C4-2B (cell line): ENCODE data around the gene TSEN2.

Source experiments
- H3K27ac ChIP-seq: fragments of 450-650 bp; 2 replicates; pipeline ENCODE4 v1.5.1; 2017
- CTCF ChIP-seq: fragments of 450-650 bp; conservative IDR thresholded peaks from 2 replicates; pipeline ENCODE4 v1.5.1; 2017; ENCODE audit warnings: mild to moderate bottlenecking
- ZFX ChIP-seq: fragments of 450-650 bp; IDR thresholded peaks from 2 replicates; pipeline ENCODE4 v1.6.1; 2017

Gene TSEN2

GRCh38 chr3:12571986-12572385, 87.7 kb downstream of the TSEN2 start:
- no peak for TF ChIP-seq ZFX
- TF ChIP-seq CTCF: no peak

GRCh38 chr3:12574131-12574530, 89.9 kb downstream of the TSEN2 start:
- no peak for TF ChIP-seq CTCF
- no peak for TF ChIP-seq ZFX

More at GRCh38 chr3:12571986-12572385, 87.7 kb downstream of the TSEN2 start:
- H3K27ac ChIP-seq: no peak overlapping the region

GRCh38 chr3:12574661-12575060, 90.4 kb downstream of the TSEN2 start:
- TF ChIP-seq ZFX (no peak), CTCF (no peak)
- no peak overlapping the region; the same call in 1 of the 2 replicates for H3K27ac ChIP-seq

More at GRCh38 chr3:12574131-12574530, 89.9 kb downstream of the TSEN2 start:
- H3K27ac ChIP-seq: no peak overlapping the region; the same call in 1 of the 2 replicates

GRCh38 chr3:12577379-12577778, 93.1 kb downstream of the TSEN2 start:
- TF ChIP-seq CTCF (no peak), ZFX (no peak)
- no peak overlapping the region for H3K27ac ChIP-seq

- no peak overlapping the region for H3K27ac ChIP-seq
Observed at GRCh38 chr3:12578742-12579141, 94.5 kb downstream of the TSEN2 start.

GRCh38 chr3:12579456-12579855, 95.2 kb downstream of the TSEN2 start:
- H3K27ac ChIP-seq: no peak overlapping the region
- TF ChIP-seq CTCF: no peak
- TF ChIP-seq ZFX: no peak

More at GRCh38 chr3:12578742-12579141, 94.5 kb downstream of the TSEN2 start:
- TF ChIP-seq ZFX: no peak
- TF ChIP-seq CTCF: no peak

- H3K27ac ChIP-seq: no peak overlapping the region
- TF ChIP-seq CTCF (no peak), ZFX (no peak)
Observed at GRCh38 chr3:12579905-12580304, 95.6 kb downstream of the TSEN2 start.
